Daoy (cell line): ENCODE results near the gene C1orf35. TPM values are rescaled to one million over a fixed set of nuclear protein-coding genes. Genes with fewer than 3 reads are reported as not detected.

Source experiments
- DNase-seq: peaks from one replicate; pipeline ENCODE4 v3.0.0-alpha.2; 2015; ENCODE audit warnings: low read depth
- total RNA-seq: library from RNA; depleted of rRNA; stranded (reverse); fragments of >200 nt; shearing (Covaris generic); gene quantifications from 2 replicates; pipeline ENCODE4 v1.2.3, GENCODE V29; 2014

C1orf35 gene
- total RNA-seq, 1 experiment from 2014 or later = 19.9 TPM

DNA sequence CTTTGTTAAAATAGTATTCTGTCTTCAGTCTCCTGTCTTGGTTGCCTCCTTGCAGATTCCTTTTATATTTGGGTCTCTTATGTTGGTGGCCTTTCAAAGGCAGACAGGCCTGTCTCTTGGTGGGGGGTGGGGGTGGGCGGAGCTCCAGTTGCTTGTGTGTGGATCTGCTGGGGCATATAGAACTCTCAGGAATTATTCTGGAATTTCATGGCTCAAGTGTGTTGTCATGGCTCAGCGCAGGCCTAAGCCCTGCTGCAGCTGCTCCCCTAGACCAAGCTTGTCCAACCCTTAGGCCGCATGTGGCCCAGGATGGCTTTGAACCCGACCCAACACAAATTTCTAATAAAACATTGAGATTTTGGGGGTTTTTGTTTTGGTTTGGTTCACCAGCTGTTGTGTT is 8.0 kb downstream of the C1orf35 start:
- no peak for DNase-seq

- no peak for DNase-seq
These were observed 8.6 kb downstream of the C1orf35 start for GRCh38 chr1:228094432-228095016.

GRCh38 chr1:228093050-228093906 is 9.8 kb downstream of the C1orf35 start:
- DNase-seq = no peak

DNA sequence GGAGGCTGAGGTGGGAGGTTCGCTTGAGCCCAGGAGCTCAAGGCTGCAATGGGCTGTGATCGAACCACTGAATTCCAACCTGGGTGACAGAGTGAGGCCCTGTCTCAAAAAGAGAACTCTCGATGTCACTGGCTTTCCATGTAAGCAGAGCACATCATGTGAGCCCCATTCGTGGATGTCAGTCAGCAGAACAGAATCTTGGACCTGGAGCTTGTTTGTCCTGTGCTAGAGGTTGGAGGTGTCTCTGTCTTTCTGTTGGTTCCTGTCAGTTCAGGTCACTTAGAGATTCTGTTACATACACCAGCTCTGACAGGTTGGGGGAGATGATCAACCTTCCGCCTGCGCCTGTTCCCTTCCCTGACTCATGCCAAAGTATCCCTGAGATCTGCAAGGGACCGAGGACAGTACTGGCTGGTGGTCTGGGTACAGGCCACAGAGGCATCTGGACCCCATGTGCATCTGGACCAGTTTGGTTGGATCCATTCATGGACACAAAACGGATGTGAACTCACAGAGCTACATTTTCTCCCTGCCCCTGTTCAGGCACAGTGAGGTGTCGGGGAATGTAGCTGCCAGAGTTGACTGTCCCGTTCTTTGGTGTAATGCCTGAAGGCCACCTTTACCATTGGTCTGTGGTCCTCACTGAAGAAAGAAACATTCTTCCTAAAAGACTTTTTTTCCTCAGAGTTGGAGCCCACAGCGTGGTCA is 10.6 kb downstream of the C1orf35 start:
- DNase-seq = no peak

DNA sequence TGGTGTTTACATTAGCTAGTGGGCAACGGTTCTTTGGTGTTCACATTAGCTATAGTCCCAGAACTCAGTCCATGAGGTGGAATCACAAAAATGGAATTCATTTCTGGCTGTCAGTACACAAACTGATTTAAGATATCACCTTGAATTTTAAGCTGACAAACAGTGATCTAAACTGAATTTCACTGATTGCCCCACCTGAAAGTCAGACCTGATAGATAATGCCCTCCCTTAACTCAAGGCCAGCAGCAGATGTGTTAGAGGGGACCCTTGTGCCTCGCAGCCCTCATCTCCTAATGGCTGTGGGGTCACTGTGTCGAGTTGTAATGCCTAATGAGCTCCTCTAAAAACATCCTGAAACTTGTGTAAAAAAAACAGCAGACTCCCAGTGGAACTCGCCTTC is 12.0 kb downstream of the C1orf35 start:
- no peak for DNase-seq

GRCh38 chr1:228090613-228091081 is 12.5 kb downstream of the C1orf35 start:
- DNase-seq = no peak

GRCh38 chr1:228089519-228090380 is 13.4 kb downstream of the C1orf35 start:
- DNase-seq = no peak

DNA sequence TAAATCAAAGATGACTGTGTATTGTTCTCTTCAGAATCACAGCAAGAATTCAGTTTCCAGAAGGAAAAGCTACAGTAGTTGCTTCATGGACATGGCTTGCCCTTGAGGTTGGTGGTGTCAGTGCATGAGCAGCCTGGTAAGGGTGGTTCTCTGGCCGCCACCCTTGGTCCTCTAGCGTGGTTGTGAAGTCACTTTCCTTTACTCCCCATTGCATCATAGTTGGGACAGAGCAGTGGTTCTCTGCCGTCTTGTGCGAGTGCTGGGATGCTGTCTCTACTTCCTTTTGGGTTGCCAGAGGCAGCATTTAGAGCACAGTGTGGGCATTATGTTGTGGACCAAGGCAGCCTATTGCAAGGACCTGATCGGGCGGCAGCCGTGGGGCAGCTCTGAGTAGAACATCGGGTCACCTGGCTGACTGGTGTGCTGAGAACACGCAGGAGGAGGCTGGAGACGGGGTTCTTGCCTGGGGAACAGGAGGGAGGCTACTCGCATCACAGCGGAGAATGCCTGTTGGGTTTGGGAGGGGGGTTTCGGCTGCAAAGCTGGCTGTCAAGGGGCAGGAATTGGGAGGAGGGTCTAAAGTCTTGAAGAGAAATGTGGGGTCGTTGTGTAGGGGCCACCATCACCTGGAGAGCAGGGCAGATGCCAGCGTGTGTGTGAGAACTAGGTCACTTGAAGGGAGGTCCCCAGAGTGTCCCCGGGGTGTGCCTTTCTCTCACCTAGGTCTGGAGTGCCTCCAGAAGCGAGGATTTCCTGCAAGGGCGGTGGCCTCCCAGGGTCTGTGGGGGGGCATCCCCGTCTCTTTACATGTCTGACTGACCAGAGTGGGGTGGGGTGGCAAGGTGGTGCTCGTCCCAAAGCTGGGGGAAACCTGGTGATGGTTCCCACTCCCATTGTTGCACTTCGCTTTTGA is 14.3 kb downstream of the C1orf35 start:
- DNase-seq = no peak

GRCh38 chr1:228087771-228088251 is 15.3 kb downstream of the C1orf35 start:
- peak; percentile 83 for DNase-seq

- DNase-seq = peak; percentile 39
These were observed 17.7 kb downstream of the C1orf35 start for GRCh38 chr1:228085287-228085951.

DNA sequence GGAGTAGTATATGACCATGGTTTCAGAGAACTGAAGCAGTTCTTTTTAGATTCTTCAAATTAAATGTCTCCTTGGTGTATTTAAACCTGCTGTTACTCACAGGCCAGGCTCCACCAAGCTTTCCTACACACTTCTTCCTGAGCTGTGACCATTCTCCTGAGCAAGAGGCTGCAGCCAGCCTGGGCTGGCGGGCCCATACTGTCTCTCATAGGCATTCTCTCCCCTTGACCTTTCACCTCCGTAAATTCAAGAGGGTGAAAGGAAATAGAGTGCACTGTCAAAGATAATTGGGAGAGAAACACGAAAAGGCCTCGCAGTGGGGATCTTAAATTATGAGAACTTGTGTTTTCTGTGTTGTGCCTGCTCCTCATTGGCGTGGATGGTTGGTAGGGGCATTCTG is 18.3 kb downstream of the C1orf35 start:
- DNase-seq = no peak

- DNase-seq = no peak
These were observed 18.8 kb downstream of the C1orf35 start for GRCh38 chr1:228084325-228084724.

DNA sequence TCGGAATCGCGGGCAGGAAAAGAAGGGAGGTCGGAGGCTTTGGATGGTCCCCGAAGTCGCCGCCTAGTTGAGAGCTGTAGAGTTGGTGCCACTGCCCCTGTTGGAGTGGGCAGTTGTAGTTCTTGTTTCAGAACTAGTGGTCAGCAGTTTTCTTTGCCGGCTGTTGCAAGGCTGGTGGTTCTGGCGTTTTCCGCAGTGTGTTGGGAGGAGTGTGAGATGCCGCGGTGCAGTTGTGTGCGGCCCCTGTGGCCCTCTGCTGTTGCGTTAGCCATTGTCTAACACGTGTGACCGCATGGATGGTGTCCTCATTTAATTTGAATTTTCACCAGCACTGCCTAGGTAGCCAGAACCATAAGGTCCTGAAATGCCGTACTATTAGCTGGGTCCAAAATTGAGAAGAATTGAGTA is 19.2 kb downstream of the C1orf35 start:
- DNase-seq = no peak

- peak; percentile 52 for DNase-seq
These were observed 19.9 kb downstream of the C1orf35 start for GRCh38 chr1:228082918-228083870.

- DNase-seq = peak; percentile 95
These were observed 20.8 kb downstream of the C1orf35 start, which contains the start of gene ARF1 for GRCh38 chr1:228082214-228082917. Gene ARF1 (plus strand): TSS chr1:228082708. CDS start chr1:228097115, 14,407 bp downstream.

DNA sequence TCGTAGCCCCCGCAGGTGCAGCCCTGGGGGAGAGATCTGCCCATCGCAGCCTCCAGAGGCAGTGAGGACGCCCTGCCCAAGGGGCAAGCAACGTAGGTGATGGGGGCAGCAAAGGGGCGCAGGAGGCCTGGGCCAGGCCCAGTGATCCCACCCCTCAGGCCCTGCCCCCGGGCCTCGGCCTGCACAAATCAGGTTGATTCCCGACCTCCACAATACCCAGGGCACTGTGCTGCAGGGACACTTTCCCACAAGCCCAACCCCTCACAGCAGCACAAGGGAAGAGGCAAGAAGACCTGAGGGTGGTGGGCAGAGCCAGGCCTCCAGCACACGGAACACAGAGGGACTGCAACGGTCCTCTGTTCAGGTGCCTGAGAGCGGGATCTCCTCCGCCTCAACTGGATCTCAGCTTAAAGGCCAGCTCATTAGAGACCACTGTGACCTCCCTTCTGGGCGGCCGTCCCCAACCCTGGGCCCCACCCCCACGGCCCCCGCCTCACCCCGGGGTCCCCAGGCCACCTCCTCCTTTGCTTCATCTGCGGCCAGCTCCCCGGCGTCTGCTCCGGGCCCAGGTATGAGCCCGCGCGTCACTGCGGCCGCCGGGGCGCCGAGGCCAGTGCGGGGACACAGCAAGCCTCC is 21.4 kb downstream of the C1orf35 start:
- DNase-seq = peak; percentile 41

- DNase-seq = no peak
These were observed 22.0 kb downstream of the C1orf35 start for GRCh38 chr1:228081144-228081543.
